Measurements from ENCODE around the gene TMEFF1.

The TMEFF1 gene

GRCh38 chr9:100575765-100576386 is 102.9 kb downstream of the TMEFF1 start:
- peak; percentile 72 for DNase-seq (ENCODE audit: low read depth)

GRCh38 chr9:100577776-100578448 is 105.0 kb downstream of the TMEFF1 start, which contains the start of gene CAVIN4:
Gene CAVIN4 (plus strand): TSS chr9:100578079. CDS start chr9:100578144, 65 bp downstream.
- no peak for DNase-seq (ENCODE audit: low read depth)

GRCh38 chr9:100578610-100579009 is 105.7 kb downstream of the TMEFF1 start:
- DNase-seq (ENCODE audit: low read depth) = no peak

GRCh38 chr9:100579665-100580064 is 106.7 kb downstream of the TMEFF1 start:
- no peak for DNase-seq (ENCODE audit: low read depth)

GRCh38 chr9:100580257-100580656 is 107.3 kb downstream of the TMEFF1 start:
- DNase-seq (ENCODE audit: low read depth) = no peak

- no peak for DNase-seq (ENCODE audit: low read depth)
Measured at GRCh38 chr9:100581081-100581480, 108.1 kb downstream of the TMEFF1 start.

GRCh38 chr9:100581661-100582060 is 108.7 kb downstream of the TMEFF1 start:
- no peak for DNase-seq (ENCODE audit: low read depth)

GRCh38 chr9:100583014-100583802 is 110.3 kb downstream of the TMEFF1 start:
- DNase-seq (ENCODE audit: low read depth) = no peak

- no peak for DNase-seq (ENCODE audit: low read depth)
Measured at GRCh38 chr9:100584951-100585350, 112.0 kb downstream of the TMEFF1 start.

- no peak for DNase-seq (ENCODE audit: low read depth)
Measured at GRCh38 chr9:100586093-100586492, 113.1 kb downstream of the TMEFF1 start.

GRCh38 chr9:100587375-100587774 is 114.4 kb downstream of the TMEFF1 start:
- peak; percentile 59 for DNase-seq (ENCODE audit: low read depth)

- DNase-seq (ENCODE audit: low read depth) = peak; percentile 64
Measured at GRCh38 chr9:100589582-100589981, 116.6 kb downstream of the TMEFF1 start.

- DNase-seq (ENCODE audit: low read depth) = peak; percentile 79
Measured at GRCh38 chr9:100590481-100590880, 117.5 kb downstream of the TMEFF1 start.

- no peak for DNase-seq (ENCODE audit: low read depth)
Measured at GRCh38 chr9:100591139-100591538, 118.2 kb downstream of the TMEFF1 start.

- DNase-seq (ENCODE audit: low read depth) = no peak
Measured at GRCh38 chr9:100591639-100592412, 118.9 kb downstream of the TMEFF1 start.

- peak; percentile 71 for DNase-seq (ENCODE audit: low read depth)
Measured at GRCh38 chr9:100595391-100596199, 122.6 kb downstream of the TMEFF1 start.

- DNase-seq (ENCODE audit: low read depth) = no peak
Measured at GRCh38 chr9:100597236-100597635, 124.3 kb downstream of the TMEFF1 start.

- DNase-seq (ENCODE audit: low read depth) = peak; percentile 87
Measured at GRCh38 chr9:100598641-100599145, 125.7 kb downstream of the TMEFF1 start.

- no peak for DNase-seq (ENCODE audit: low read depth)
Measured at GRCh38 chr9:100600521-100601079, 127.7 kb downstream of the TMEFF1 start.

- peak; percentile 76 for DNase-seq (ENCODE audit: low read depth)
Measured at GRCh38 chr9:100601216-100601615, 128.3 kb downstream of the TMEFF1 start.

GRCh38 chr9:100602342-100602801 is 129.4 kb downstream of the TMEFF1 start:
- peak; percentile 70 for DNase-seq (ENCODE audit: low read depth)
